ENCODE results near the gene SLC49A3. TPM values are rescaled to one million over a fixed set of nuclear protein-coding genes. Genes with fewer than 3 reads are reported as not detected.

SLC49A3 gene
- total RNA-seq, 1 donor from 2014 or later, result 0.67 TPM

DNA sequence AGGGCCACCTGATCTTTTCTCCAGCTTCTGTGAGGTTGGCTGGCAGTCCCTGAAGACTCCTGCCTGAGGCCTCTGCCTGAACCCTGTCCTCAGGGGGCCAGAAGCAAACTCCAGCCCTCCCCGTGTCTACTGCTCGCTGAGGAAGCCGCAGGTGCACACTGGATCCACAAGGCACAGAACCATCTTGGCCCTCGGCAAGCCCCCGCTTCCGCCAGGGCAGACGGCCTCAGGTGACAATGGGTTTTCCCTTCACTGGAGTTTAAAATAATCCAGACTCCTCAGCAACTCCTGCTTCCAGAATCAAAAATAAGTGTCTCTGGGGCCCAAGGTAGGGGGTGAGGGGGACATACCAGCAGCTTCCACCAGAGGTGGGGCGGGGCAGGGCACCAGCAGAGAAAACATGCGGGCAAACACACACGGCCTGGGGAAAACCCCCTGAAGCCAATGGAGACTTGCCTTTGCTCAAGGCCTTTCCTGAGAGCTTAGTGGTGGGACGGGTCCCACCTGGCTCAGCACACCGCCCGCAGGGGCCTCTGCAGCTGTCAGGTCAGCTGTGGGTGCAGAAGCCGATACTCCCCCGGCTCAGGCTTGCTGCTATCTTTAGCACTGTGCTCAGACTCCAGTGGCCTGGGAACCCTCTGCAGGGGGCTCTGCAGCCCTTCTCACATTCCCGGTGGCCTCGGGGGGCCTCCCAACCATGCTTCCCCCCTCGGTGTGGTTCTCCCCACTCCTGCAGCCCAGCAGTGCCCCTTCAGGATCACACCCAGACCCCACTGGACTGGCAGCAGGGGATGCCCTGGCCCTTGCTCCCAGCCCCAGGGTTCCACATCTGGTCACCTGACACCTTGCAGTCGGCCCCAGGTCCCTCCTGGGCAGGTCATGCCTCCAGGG, 12.7 kb downstream of the SLC49A3 start:
- H3K4me3 Mint-ChIP-seq (ENCODE audit: unreplicated experiment), result peak overlapping the region; percentile 14
- TF ChIP-seq, protein P1, sequence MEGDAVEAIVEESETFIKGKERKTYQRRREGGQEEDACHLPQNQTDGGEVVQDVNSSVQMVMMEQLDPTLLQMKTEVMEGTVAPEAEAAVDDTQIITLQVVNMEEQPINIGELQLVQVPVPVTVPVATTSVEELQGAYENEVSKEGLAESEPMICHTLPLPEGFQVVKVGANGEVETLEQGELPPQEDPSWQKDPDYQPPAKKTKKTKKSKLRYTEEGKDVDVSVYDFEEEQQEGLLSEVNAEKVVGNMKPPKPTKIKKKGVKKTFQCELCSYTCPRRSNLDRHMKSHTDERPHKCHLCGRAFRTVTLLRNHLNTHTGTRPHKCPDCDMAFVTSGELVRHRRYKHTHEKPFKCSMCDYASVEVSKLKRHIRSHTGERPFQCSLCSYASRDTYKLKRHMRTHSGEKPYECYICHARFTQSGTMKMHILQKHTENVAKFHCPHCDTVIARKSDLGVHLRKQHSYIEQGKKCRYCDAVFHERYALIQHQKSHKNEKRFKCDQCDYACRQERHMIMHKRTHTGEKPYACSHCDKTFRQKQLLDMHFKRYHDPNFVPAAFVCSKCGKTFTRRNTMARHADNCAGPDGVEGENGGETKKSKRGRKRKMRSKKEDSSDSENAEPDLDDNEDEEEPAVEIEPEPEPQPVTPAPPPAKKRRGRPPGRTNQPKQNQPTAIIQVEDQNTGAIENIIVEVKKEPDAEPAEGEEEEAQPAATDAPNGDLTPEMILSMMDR (IDR thresholded peaks at IDR 0.05), result no peak

DNA sequence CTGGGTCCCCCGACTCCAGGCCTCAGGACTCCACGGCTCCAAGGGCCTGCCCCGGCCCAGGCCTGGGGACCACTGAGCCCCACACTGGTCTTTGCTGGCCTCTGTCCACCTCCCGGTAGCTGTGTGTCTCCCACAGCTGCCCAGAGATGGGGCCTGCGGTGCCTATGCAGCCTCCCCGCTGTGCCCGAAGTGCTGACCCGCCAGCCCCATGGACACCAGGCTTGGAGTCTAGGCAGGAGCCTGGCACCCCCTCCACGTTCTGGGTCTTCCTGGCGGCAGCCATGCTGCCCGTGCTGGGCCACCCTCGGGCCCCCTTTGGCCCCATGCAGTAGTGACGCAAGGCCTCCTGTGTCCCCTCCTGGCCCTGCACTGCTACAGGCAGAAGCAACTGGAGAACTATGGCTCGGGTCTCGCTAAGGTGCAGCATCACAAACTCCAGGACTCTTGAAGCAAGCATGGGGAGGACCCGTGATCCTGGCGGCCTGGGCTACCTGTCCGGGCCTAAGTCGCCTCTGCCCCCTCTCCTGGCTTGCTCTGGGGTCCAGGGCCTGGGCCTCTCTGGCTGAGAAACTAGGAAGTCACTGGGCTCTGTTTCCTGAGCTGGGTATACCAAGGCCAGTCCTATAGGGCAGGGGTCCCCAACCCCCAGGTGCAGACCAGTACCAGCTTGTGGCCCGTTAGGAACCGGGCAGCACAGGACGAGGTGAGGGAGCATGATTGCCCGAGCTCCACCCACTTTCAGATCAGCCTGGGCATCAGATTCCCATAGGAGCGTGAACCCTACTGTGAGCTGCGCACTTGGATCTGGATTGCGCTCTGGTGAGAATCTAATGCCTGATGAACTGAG, 13.7 kb downstream of the SLC49A3 start:
- no peaks in the 10 kb centered on the region for H3K9me3 Mint-ChIP-seq (ENCODE audit: unreplicated experiment)
- H3K27ac Mint-ChIP-seq (ENCODE audit: unreplicated experiment), result peak overlapping the region; percentile 50
- H3K36me3 Mint-ChIP-seq (ENCODE audit: unreplicated experiment), result peaks cover 8% of the 10 kb centered on the region
- no peaks in the 10 kb centered on the region for H3K27me3 Mint-ChIP-seq (ENCODE audit: unreplicated experiment)
- DNase-seq (ENCODE audit: extremely low spot score, unreplicated experiment), result no peak
- H3K4me3 Mint-ChIP-seq (ENCODE audit: unreplicated experiment), result peak overlapping the region; percentile 79
- peaks cover 11% of the 10 kb centered on the region for H3K4me1 Mint-ChIP-seq (ENCODE audit: unreplicated experiment)
- TF ChIP-seq, protein P1 (IDR thresholded peaks at IDR 0.05), result no peak

More for the DNA sequence above, 12.7 kb downstream of the SLC49A3 start:
- Mint-ChIP-seq H3K36me3 (ENCODE audit: unreplicated experiment) (peaks cover 8% of the 10 kb centered on the region), H3K4me1 (ENCODE audit: unreplicated experiment) (peaks cover 14% of the 10 kb centered on the region), H3K27me3 (ENCODE audit: unreplicated experiment) (no peaks in the 10 kb centered on the region), H3K27ac (ENCODE audit: unreplicated experiment) (no peak overlapping the region), H3K9me3 (ENCODE audit: unreplicated experiment) (no peaks in the 10 kb centered on the region)
- DNase-seq (ENCODE audit: extremely low spot score, unreplicated experiment), result no peak

DNA sequence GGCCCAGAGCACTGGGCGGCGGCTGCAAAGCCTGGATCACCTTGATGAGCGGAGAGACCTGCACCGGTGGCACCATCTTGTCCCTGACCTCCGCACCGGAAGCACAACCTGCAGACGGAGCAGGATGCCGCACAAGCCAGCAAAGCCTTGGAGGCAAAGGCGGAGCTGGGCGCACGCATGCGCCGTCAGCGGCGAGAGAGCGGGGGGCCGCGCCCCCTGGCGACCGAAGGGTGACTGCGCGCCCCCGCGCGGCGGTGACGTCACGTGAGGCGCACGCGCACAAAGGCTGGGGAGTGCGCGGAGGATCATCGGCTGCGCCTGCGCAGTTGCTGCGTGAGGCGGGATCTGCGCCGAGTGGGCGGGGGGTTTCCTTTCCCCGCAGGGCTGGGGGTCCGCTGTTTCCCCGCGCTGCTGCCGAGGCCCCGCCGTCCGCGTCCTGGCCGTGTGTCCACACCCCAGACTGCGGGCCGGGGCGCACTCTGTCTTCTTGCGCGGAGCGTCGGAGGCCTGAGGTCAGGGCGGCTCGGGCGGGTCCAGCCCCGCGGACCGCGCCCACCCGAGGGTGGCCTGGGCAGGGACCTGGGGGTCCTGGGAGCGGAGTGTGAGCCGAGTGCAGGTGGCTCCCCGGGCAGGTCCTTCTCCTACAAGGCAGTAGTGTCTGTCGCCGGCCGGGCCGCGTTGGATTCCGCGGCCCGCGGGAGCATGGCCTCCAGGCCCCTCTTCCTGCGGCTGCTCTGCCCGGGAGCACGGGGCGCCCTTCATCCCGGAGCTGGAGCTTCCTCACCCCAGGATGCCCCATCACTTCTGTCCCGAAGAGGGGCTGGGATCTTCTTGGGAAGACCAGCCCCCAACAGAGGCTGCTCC, 14.5 kb downstream of the SLC49A3 start, which contains the start of the genes ATP5ME and MYL5:
TSS of gene ATP5ME (minus strand) at position 105 of the 864 bp plus-strand sequence. CDS start at position 76, 29 bp downstream.
TSS of gene MYL5 (plus strand) at position 371 of the 864 bp plus-strand sequence. CDS start 3,485 bp downstream, outside the sequence.
- no peaks in the 10 kb centered on the region for H3K9me3 Mint-ChIP-seq (ENCODE audit: unreplicated experiment)
- peak within 1 kb of the TSS; percentile 50 for H3K27ac Mint-ChIP-seq (ENCODE audit: unreplicated experiment)
- H3K27me3 Mint-ChIP-seq (ENCODE audit: unreplicated experiment), result no peaks in the 10 kb centered on the region
- peak; percentile 99 for DNase-seq (ENCODE audit: extremely low spot score, unreplicated experiment)
- TF ChIP-seq, protein P1 (IDR thresholded peaks at IDR 0.05), result peak; percentile 97
- H3K36me3 Mint-ChIP-seq (ENCODE audit: unreplicated experiment), result peaks cover 8% of the 10 kb centered on the region
- H3K4me1 Mint-ChIP-seq (ENCODE audit: unreplicated experiment), result peaks cover 11% of the 10 kb centered on the region
- H3K4me3 Mint-ChIP-seq (ENCODE audit: unreplicated experiment), result peak within 1 kb of the TSS; percentile 79

DNA sequence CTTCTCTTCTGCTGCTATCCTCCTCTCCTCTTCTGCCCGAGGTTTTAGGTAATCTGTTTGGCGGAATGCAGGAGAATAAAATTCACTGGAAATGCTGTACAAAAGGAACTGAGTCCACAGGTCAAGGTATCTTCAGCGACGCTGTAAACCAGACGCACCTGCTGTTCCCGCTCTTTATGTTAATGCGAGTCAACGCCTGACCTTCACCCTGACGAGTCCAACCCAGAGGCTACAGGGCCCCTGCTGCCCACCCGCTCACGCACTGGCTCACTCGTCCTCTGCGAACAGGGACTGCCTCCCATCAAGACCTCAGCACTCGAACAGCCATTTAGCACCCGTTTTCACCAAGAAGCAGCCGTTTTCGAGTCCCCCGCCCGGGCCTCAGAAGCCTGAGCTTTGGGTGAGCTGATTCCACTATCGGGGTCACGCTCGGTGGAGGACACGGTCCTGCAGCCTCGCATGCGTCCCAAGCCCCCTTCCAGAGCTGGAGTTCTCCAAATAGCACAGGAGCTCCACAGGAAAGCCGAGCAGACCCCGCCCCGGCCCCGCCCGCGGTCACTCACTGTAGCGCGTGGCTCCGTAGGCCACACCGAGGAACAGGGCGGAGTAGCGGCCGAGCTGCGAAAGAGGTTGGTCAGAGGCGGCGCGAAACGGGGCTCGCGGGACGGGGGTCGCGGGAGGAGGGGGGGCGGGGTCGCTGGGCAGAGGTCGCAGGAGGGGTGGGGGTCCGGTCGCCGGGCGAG, 15.4 kb downstream of the SLC49A3 start:
- Mint-ChIP-seq H3K9me3 (ENCODE audit: unreplicated experiment) (no peaks in the 10 kb centered on the region), H3K4me3 (ENCODE audit: unreplicated experiment) (peak overlapping the region; percentile 79), H3K36me3 (ENCODE audit: unreplicated experiment) (peaks cover 8% of the 10 kb centered on the region), H3K27ac (ENCODE audit: unreplicated experiment) (peak overlapping the region; percentile 47), H3K4me1 (ENCODE audit: unreplicated experiment) (peaks cover 11% of the 10 kb centered on the region), H3K27me3 (ENCODE audit: unreplicated experiment) (no peaks in the 10 kb centered on the region)
- TF ChIP-seq, protein P1 (IDR thresholded peaks at IDR 0.05), result no peak
- no peak for DNase-seq (ENCODE audit: extremely low spot score, unreplicated experiment)

All from osteocyte (in vitro differentiated cells).